Activated T-cell treated with anti-CD3 and anti-CD28 coated beads, Interleukin-2, amount 50 U/mL, for 4 hours (primary cell): ENCODE data around the gene MAN1A1. TPM values are rescaled to one million over a fixed set of nuclear protein-coding genes. Genes with fewer than 3 reads are reported as not detected.

Source experiments
- ATAC-seq, 2 donors: fragments of 200-7000 bp; cut with Tn5 transposase; one replicate each; pipeline ENCODE4 v1.10.0; 2021
- DNase-seq: peaks from one replicate; pipeline ENCODE4 v3.0.0-alpha.2; 2020
- H3K27me3 Mint-ChIP-seq: one replicate; pipeline ENCODE4 v1.8.0; 2021; ENCODE audit warnings: low read depth, mixed read lengths
- H3K36me3 Mint-ChIP-seq: one replicate; pipeline ENCODE4 v1.8.0; 2022; ENCODE audit warnings: mixed read lengths; ENCODE audit not compliant: insufficient read depth
- H3K4me1 Mint-ChIP-seq: one replicate; pipeline ENCODE4 v1.8.0; 2021; ENCODE audit warnings: low read depth, mixed read lengths
- H3K4me3 Mint-ChIP-seq: one replicate; pipeline ENCODE4 v1.8.0; 2021; ENCODE audit warnings: mild to moderate bottlenecking, moderate library complexity, mixed read lengths
- H3K9me3 Mint-ChIP-seq: one replicate; pipeline ENCODE4 v1.8.0; 2021; ENCODE audit warnings: mixed read lengths
- total RNA-seq, 3 donors: library from RNA; stranded (reverse); gene quantifications; one replicate each; pipeline ENCODE4 v1.2.1, GENCODE V29; 2021

Gene MAN1A1
- total RNA-seq, 3 donors from 2014 or later = 28.5 to 33.6 (median 31.2) TPM

DNA sequence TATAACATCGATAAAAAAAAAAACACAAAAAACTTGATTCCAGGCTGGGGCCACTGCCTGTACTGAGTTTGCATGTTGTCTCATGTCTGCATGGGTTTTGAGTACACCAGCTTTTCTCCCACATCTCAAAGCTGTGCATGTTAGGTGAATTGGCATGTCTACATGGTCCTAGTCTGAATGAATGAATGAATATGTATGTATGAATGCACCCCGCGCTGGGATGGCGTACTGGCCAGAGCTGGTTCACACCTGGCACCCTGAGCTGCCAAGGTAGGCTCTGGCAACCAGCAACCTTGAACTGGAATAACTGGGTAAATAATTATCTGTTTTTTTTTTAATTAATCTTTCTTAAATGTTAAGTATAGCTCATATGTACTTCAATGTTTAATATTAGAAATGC, 131.0 kb downstream of the MAN1A1 start:
- H3K9me3 Mint-ChIP-seq = no peaks in the 10 kb centered on the region
- peaks cover 7% of the 10 kb centered on the region for H3K36me3 Mint-ChIP-seq
- peaks cover 1% of the 10 kb centered on the region for H3K4me1 Mint-ChIP-seq
- no peak overlapping the region for H3K4me3 Mint-ChIP-seq
- no peaks in the 10 kb centered on the region for H3K27me3 Mint-ChIP-seq
- ATAC-seq = no peak
- DNase-seq = no peak

GRCh38 chr6:119215885-119216590, 133.5 kb downstream of the MAN1A1 start:
- H3K4me1 Mint-ChIP-seq = no peaks in the 10 kb centered on the region
- no peaks in the 10 kb centered on the region for H3K9me3 Mint-ChIP-seq
- ATAC-seq (no peak), DNase-seq (no peak)
- no peaks in the 10 kb centered on the region for H3K27me3 Mint-ChIP-seq
- H3K36me3 Mint-ChIP-seq = peaks cover 6% of the 10 kb centered on the region
- no peak overlapping the region for H3K4me3 Mint-ChIP-seq

DNA sequence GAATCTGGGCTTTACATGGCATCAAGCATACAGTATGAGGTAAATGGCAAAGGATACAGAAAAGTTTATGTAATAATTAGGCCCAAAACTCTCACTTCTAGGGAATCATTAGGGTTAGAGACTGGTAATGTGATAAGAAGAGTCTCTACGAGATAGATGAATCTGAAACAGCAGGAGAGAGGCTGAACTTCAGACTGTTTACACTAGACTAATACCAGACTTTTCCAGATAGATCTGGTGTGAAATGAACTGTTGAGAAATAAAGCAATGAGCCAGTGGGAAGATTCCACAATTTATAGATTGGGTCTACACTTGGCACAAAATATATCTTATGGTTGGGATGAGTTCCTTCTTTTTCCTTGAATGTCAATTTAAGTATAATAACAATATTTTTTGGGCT, 134.3 kb downstream of the MAN1A1 start:
- DNase-seq = no peak
- ATAC-seq = no peak
- Mint-ChIP-seq H3K4me3 (no peak overlapping the region), H3K9me3 (no peaks in the 10 kb centered on the region), H3K4me1 (no peaks in the 10 kb centered on the region), H3K36me3 (peaks cover 6% of the 10 kb centered on the region), H3K27me3 (no peaks in the 10 kb centered on the region)

- peaks cover 3% of the 10 kb centered on the region for H3K36me3 Mint-ChIP-seq
- H3K9me3 Mint-ChIP-seq = no peaks in the 10 kb centered on the region
- ATAC-seq = no peak
- H3K4me3 Mint-ChIP-seq = no peak overlapping the region
- DNase-seq = no peak
- H3K27me3 Mint-ChIP-seq = no peaks in the 10 kb centered on the region
- peaks cover 5% of the 10 kb centered on the region for H3K4me1 Mint-ChIP-seq
Observed at GRCh38 chr6:119210596-119210995, 139.0 kb downstream of the MAN1A1 start.

GRCh38 chr6:119209452-119210205, 139.9 kb downstream of the MAN1A1 start:
- Mint-ChIP-seq H3K27me3 (no peaks in the 10 kb centered on the region), H3K36me3 (peaks cover 4% of the 10 kb centered on the region), H3K9me3 (no peaks in the 10 kb centered on the region), H3K4me3 (no peak overlapping the region), H3K4me1 (peaks cover 5% of the 10 kb centered on the region)
- DNase-seq (no peak), ATAC-seq (no peak)

DNA sequence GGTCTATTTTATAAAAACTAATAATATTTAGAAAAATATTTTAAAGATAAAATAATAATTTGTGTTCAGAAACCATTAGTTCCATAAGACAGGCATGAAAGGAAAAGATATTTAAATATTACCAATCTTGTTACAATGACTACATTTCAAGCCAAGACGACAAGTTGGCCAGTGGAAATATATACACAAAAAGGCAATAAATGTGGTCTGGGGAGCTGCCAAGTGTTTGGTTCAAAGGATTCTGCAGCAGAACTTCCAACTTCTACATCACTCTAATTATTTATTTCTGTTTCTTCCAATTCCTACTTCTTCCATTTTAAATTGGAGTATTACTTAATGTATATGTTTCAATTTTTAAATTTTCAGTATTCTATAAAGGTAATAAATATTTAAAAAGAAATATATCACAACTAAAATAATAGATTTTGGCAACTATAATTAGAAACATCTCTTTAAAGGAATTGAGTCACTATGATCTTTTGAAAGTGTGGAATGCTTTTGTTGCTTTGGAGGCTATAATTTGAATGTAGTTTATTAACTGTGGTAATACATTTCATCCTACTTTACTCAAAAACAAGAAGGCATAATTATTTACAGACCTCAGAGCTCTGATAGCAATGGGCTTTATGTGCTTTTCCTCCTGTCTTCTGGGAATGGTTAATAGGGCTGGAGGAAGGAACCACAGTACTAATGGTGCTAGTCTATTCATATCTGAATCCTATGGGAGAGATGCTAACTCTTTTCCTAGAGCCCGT, 141.4 kb downstream of the MAN1A1 start:
- ATAC-seq = no peak
- Mint-ChIP-seq H3K4me3 (no peak overlapping the region), H3K9me3 (no peaks in the 10 kb centered on the region), H3K36me3 (peaks cover 14% of the 10 kb centered on the region), H3K4me1 (peaks cover 5% of the 10 kb centered on the region), H3K27me3 (no peaks in the 10 kb centered on the region)
- DNase-seq = no peak

- no peak for ATAC-seq
- Mint-ChIP-seq H3K9me3 (no peaks in the 10 kb centered on the region), H3K4me3 (no peak overlapping the region), H3K27me3 (no peaks in the 10 kb centered on the region), H3K4me1 (peaks cover 5% of the 10 kb centered on the region), H3K36me3 (peaks cover 21% of the 10 kb centered on the region)
- DNase-seq = no peak
Observed at GRCh38 chr6:119207327-119207726, 142.2 kb downstream of the MAN1A1 start.

- ATAC-seq = no peak
- Mint-ChIP-seq H3K4me3 (no peak overlapping the region), H3K27me3 (no peaks in the 10 kb centered on the region), H3K36me3 (peaks cover 26% of the 10 kb centered on the region), H3K9me3 (no peaks in the 10 kb centered on the region), H3K4me1 (peaks cover 5% of the 10 kb centered on the region)
- DNase-seq = no peak
Observed at GRCh38 chr6:119205911-119206618, 143.5 kb downstream of the MAN1A1 start.

- Mint-ChIP-seq H3K36me3 (peaks cover 33% of the 10 kb centered on the region), H3K4me3 (no peak overlapping the region), H3K27me3 (no peaks in the 10 kb centered on the region), H3K9me3 (no peaks in the 10 kb centered on the region), H3K4me1 (peaks cover 5% of the 10 kb centered on the region)
- ATAC-seq (no peak), DNase-seq (no peak)
Observed at GRCh38 chr6:119204719-119205118, 144.8 kb downstream of the MAN1A1 start.

GRCh38 chr6:119201480-119201879, 148.1 kb downstream of the MAN1A1 start:
- peaks cover 1% of the 10 kb centered on the region for H3K4me1 Mint-ChIP-seq
- H3K36me3 Mint-ChIP-seq = peaks cover 38% of the 10 kb centered on the region
- no peaks in the 10 kb centered on the region for H3K27me3 Mint-ChIP-seq
- ATAC-seq (no peak), DNase-seq (no peak)
- no peak overlapping the region for H3K4me3 Mint-ChIP-seq
- no peaks in the 10 kb centered on the region for H3K9me3 Mint-ChIP-seq

DNA sequence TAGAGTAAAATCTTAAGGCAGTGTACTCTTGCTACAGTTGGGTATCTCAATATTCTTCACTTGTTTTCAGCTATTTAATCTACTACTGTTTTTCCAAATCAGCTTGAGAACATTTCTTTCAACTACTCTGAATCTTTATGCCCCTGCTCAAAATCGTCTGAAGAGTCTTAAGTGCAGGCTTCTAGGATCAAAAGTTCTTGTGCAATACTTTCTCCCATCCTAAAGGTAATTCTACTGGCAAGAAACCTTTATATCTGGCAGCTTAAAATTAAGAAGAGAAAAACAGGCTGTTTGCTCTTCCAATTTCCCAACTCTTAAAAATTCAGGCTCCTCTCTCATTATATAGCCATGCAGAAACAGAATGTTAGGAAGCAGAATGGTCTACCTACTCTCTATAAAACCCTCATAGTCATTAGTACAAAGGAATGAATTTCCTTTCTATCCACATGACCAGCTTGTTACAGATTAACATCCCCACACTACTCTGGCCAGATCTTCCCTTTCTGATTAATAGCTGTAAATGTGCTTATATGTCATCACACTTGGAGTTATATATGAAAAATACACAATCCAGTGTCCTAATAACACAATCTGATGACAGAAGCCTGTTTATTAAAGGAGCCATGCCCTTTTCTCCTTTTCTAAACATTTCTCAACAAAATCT, 148.9 kb downstream of the MAN1A1 start:
- ATAC-seq (no peak), DNase-seq (no peak)
- no peaks in the 10 kb centered on the region for H3K4me1 Mint-ChIP-seq
- H3K27me3 Mint-ChIP-seq = no peaks in the 10 kb centered on the region
- no peak overlapping the region for H3K4me3 Mint-ChIP-seq
- peaks cover 35% of the 10 kb centered on the region for H3K36me3 Mint-ChIP-seq
- no peaks in the 10 kb centered on the region for H3K9me3 Mint-ChIP-seq

GRCh38 chr6:119197271-119197670, 152.3 kb downstream of the MAN1A1 start:
- no peak for ATAC-seq
- Mint-ChIP-seq H3K9me3 (no peaks in the 10 kb centered on the region), H3K4me3 (no peak overlapping the region)

DNA sequence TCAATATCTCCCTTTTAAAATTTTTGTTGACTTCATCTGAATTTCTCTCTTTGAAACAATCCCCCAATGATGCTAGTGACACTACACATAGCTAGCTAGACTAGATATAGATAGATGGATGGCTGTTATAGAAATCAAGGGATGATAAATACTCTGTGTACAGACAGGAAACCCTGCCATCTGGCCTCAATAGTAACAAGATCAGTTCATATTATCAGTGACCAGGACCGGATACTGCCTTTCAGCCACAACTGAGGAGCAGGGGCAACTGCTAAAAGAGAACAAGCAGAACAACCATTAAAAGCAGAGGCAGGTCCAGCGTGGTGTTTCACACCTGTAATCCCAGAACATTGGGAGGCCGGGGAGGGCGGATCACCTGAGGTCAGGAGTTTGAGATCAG, 152.8 kb downstream of the MAN1A1 start:
- Mint-ChIP-seq H3K36me3 (peaks cover 32% of the 10 kb centered on the region), H3K4me3 (no peak overlapping the region), H3K27me3 (no peaks in the 10 kb centered on the region), H3K4me1 (no peaks in the 10 kb centered on the region), H3K9me3 (no peaks in the 10 kb centered on the region)
- DNase-seq (no peak), ATAC-seq (no peak)

More at GRCh38 chr6:119197271-119197670, 152.3 kb downstream of the MAN1A1 start:
- H3K4me1 Mint-ChIP-seq = no peaks in the 10 kb centered on the region
- no peaks in the 10 kb centered on the region for H3K27me3 Mint-ChIP-seq
- no peak for DNase-seq
- H3K36me3 Mint-ChIP-seq = peaks cover 28% of the 10 kb centered on the region

DNA sequence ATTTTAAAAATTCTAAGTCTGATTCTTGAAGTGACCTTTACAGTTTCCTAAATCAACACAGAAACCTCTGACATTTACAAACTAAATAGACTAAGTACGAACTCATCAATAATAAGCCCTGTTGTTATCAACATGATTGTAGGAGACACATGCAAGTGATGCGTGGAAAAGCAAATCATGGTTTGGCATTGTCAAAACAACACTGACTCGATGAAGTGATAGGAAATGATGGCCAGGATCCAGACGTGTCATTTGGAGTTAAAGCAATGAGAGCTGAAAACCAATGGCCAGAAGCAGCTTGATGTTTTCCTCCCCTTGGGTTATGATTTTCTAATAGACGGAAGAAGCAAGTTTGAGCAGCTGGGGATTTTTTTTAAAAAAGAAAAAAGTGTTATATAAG, 153.7 kb downstream of the MAN1A1 start:
- Mint-ChIP-seq H3K4me1 (no peaks in the 10 kb centered on the region), H3K4me3 (no peak overlapping the region), H3K27me3 (no peaks in the 10 kb centered on the region), H3K36me3 (peaks cover 27% of the 10 kb centered on the region), H3K9me3 (no peaks in the 10 kb centered on the region)
- DNase-seq (no peak), ATAC-seq (no peak)
